ENCODE results near the gene PCBP4.

DNA sequence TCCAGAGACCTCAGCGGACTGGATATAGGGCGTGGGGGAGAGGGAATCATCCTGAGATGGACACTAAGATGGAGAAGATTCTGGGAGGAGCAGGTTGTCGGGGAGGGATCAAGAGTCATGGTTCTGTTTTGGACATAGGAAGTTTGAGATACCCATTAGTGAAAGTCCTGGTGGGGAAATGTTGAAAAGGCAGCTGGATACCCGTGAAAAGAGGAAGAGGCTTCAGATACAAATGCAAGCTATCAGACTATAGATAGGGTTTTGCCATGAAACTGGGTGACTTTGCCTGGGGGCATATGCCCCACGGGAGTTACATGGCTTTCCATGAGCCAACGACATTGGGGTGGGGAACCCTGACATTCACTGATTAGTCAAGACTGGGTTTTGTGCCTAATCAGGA, 13.1 kb downstream of the PCBP4 start:
- TF ChIP-seq, protein P1, sequence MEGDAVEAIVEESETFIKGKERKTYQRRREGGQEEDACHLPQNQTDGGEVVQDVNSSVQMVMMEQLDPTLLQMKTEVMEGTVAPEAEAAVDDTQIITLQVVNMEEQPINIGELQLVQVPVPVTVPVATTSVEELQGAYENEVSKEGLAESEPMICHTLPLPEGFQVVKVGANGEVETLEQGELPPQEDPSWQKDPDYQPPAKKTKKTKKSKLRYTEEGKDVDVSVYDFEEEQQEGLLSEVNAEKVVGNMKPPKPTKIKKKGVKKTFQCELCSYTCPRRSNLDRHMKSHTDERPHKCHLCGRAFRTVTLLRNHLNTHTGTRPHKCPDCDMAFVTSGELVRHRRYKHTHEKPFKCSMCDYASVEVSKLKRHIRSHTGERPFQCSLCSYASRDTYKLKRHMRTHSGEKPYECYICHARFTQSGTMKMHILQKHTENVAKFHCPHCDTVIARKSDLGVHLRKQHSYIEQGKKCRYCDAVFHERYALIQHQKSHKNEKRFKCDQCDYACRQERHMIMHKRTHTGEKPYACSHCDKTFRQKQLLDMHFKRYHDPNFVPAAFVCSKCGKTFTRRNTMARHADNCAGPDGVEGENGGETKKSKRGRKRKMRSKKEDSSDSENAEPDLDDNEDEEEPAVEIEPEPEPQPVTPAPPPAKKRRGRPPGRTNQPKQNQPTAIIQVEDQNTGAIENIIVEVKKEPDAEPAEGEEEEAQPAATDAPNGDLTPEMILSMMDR (IDR thresholded peaks at IDR 0.05): no peak
- no peak for TF ChIP-seq POLR2A (IDR thresholded peaks at IDR 0.05)
